NK-92 (cell line): Measurements from ENCODE around the gene DIAPH3.

Experiments
- DNase-seq: peaks from one replicate; lab custom pipeline; 2025; ENCODE audit not compliant: unreplicated experiment; lab: John Stamatoyannopoulos, UW

Gene DIAPH3

GRCh38 chr13:59643906-59644626 lies 519.7 kb downstream of the DIAPH3 start:
- no peak for DNase-seq

- DNase-seq, result no peak
These were observed 520.3 kb downstream of the DIAPH3 start for GRCh38 chr13:59643364-59643841.

- no peak for DNase-seq
These were observed 521.9 kb downstream of the DIAPH3 start for GRCh38 chr13:59641817-59642216.

- DNase-seq, result no peak
These were observed 522.5 kb downstream of the DIAPH3 start for GRCh38 chr13:59641261-59641660.

- DNase-seq, result no peak
These were observed 525.3 kb downstream of the DIAPH3 start for GRCh38 chr13:59638404-59638803.

DNA sequence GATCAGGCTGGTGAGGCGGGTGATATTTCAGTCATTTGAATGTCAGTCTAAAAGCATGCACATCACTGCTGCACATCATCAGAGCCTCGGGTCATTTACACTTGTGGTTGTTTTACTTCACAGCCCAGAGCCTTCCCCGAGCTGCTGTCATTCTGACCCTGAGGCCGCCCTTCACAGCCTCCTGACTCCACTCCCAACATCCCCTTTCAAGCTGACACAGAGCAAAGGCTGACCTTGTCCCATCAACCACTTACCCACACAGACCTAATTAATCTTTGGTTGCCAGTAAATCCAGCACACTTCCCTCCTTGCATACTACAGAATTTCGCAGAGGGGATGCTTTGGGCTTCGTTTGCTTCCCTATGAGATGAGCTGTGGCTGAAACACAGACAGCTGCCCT lies 528.1 kb downstream of the DIAPH3 start:
- no peak for DNase-seq

DNA sequence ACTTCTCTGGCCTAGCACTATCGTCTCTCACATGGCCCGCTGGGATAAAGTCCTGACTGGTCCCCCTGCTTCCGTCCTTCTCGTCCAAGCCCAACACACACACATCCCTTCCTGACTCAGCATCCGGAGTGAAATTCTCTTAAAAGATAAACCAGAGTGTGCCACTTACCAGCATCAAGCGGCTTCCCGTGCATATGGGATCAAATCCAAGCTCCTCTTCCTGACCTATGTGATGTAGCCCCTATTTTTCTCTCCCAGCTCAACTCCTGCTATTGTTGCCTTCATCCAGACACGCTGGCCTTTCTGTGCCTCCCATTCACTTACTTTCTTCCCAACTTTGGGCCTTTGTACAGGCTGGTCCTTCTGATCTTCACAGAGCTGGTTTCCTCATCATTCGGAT lies 530.4 kb downstream of the DIAPH3 start:
- no peak for DNase-seq

- no peak for DNase-seq
These were observed 532.5 kb downstream of the DIAPH3 start for GRCh38 chr13:59631271-59631670.

- no peak for DNase-seq
These were observed 538.6 kb downstream of the DIAPH3 start for GRCh38 chr13:59625111-59625510.

- no peak for DNase-seq
These were observed 540.4 kb downstream of the DIAPH3 start for GRCh38 chr13:59623206-59623915.

DNA sequence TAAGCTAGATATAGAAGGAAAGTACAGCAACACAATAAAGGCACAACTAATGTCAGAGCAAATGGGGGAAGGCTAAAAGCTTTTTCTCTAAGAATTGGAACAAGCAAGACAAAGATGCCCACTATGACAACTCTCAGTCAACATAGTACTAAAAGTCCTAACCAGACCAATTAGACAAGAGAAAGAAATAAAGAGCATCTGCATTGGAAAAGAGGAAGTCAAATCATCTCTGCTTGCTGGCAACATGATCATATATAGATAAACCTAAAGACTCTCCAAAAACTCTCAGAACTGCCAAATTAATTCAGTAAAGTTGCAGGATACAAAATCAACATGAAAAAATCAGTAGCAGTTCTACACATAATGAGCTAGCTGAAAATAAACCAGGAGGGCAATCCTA lies 542.0 kb downstream of the DIAPH3 start:
- DNase-seq, result no peak
